K562 (cell line): ENCODE data around the gene ADAT3.

Source experiments
- ATF1 ChIP-seq, 2 experiments: fragments of 450-650 bp in 1 of 2; IDR thresholded peaks; 2 replicates each; pipeline ENCODE4 v1.6.1; 2016; ENCODE audit warnings: missing compliant biosample characterization in 1 of 2, missing genetic modification characterization in 1 of 2
- CTCF ChIP-seq, 3 experiments: IDR thresholded peaks in 2 of 3; conservative IDR thresholded peaks in 1 of 3; 2 replicates each; pipeline ENCODE4 v1.5.1; 2011 to 2012; ENCODE audit warnings: low read length in 3 of 3, mild to moderate bottlenecking in 3 of 3, control low read depth in 2 of 3, improper control_type of control experiment in 1 of 3, inconsistent platforms in 1 of 3, low read depth in 1 of 3, mixed read lengths in 1 of 3, moderate library complexity in 1 of 3; ENCODE audit not compliant: insufficient read depth in 2 of 3
- NFE2L1 ChIP-seq: fragments of 450-650 bp; IDR thresholded peaks from 2 replicates; pipeline ENCODE4 v1.6.1; 2016; ENCODE audit warnings: missing genetic modification characterization, low read depth, mild to moderate bottlenecking, missing compliant biosample characterization, moderate library complexity, borderline replicate concordance
- POLR2AphosphoS5 ChIP-seq: IDR thresholded peaks from 2 replicates; pipeline ENCODE4 v1.6.1; 2011; ENCODE audit warnings: mild to moderate bottlenecking, low read depth, low read length, moderate library complexity; ENCODE audit not compliant: control insufficient read depth, insufficient read depth
- TEAD4 ChIP-seq, 2 experiments: sonication (generic) in 1 of 2; formaldehyde crosslinking in 1 of 2; IDR thresholded peaks; 2 replicates each; pipeline versions ENCODE4 v1.6.1 to v1.8.0; 2012 to 2022; ENCODE audit warnings: borderline replicate concordance in 1 of 2, inconsistent platforms in 1 of 2, low read length in 1 of 2, mild to moderate bottlenecking in 1 of 2, missing genetic modification reagents in 1 of 2
- ZNF184 ChIP-seq: sonication (generic); formaldehyde crosslinking; IDR thresholded peaks from 2 replicates; pipeline ENCODE4 v1.5.0; 2020; ENCODE audit warnings: missing genetic modification reagents
- ZNF699 ChIP-seq: fragments of 250-450 bp; sonication (Bioruptor Pico); IDR thresholded peaks from 2 replicates; pipeline ENCODE4 v1.8.0; 2021; ENCODE audit warnings: mild to moderate bottlenecking, moderate library complexity; ENCODE audit not compliant: insufficient replicate concordance

- TF ChIP-seq ZNF699 (CRISPR knock-in tag) (no peak), ATF1 (CRISPR knock-in tag; IDR thresholded peaks at IDR 0.05) (no peak), ATF1 (tag; IDR thresholded peaks at IDR 0.05) (no peak), ZNF184 (CRISPR knock-in tag) (no peak), TEAD4 (IDR thresholded peaks at IDR 0.05; ENCODE audit: low read length) (no peak), TEAD4 (CRISPR knock-in tag; IDR thresholded peaks at IDR 0.05; ENCODE audit: borderline replicate concordance) (no peak), NFE2L1 (no peak), POLR2AphosphoS5 (no peak), CTCF (IDR thresholded peaks at IDR 0.05 in 2 of 3, conservative IDR thresholded peaks at IDR 0.05 in 1 of 3; ENCODE audit: insufficient read depth in 2 of 3, low read depth in 1 of 3, low read length in 3 of 3) (no peak)
Measured at GRCh38 chr19:1953441-1954094, 48.4 kb downstream of the ADAT3 start.
